HuH-7.5 (cell line): ENCODE data around the gene FIGLA.

ENCODE experiments used
- DNase-seq: peaks from one replicate; pipeline ENCODE4 v3.0.0; 2011; ENCODE audit warnings: low spot score

The FIGLA gene, protein sequence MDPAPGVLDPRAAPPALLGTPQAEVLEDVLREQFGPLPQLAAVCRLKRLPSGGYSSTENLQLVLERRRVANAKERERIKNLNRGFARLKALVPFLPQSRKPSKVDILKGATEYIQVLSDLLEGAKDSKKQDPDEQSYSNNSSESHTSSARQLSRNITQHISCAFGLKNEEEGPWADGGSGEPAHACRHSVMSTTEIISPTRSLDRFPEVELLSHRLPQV

DNA sequence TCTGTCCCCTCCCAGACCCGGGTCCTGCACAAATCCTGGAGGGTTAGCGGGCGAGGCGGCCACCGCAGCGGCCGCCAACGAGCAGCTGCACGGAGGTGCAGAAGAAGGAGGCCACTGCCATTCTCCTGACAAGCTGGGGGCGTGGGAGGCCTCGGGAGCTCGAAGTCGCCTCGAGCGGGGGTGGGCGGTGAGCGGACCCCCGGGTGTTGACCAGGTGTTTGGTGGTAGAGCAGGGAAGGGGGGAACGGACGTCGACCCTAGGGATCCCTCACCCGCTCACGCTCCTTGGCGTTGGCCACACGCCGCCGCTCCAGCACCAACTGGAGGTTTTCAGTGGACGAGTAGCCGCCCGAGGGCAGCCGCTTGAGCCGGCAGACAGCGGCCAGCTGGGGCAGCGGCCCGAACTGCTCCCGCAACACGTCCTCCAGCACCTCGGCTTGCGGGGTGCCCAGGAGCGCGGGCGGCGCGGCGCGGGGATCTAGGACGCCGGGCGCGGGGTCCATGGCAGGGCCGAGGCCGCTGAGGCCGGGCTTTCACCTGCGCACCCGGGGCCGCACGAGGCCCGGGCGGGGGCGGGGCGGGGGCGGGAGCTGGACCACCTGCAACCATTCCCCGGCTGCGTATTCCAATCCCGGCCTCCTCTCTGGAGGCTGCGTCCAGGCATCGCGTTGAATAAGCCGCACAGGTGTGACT lies at the start of gene FIGLA:
Gene FIGLA, minus strand, starts transcription at position 508 of the 693 bp plus-strand sequence. Its CDS starts 5 bp downstream, at position 503.
- DNase-seq: no peak

- no peak for DNase-seq
Observed at GRCh38 chr2:70837980-70838925, 47.8 kb upstream of the FIGLA start.

DNA sequence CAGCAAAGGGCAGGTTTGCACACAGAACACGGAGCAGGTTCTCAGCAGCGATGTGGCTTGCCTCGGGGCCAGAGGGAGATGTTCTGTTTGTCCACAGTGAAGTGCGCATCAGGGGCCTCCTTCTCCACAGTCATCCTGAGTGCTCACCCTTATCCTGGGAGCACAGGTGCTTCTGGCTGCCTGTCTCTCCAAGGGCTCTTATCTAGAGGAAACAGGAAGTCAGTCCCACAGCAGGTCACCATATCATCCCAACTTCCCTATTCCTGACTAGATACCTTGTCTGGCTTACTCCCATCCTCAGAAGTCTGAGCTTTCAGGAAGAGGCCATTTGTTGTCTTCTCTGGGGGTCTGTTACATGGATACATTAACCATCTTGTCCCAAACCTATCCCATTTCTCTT lies 45.2 kb upstream of the FIGLA start, which contains the start of gene CD207:
Gene CD207, minus strand, starts transcription at position 174 of the 400 bp plus-strand sequence. Its CDS starts 40 bp downstream, at position 134.
- DNase-seq: no peak

DNA sequence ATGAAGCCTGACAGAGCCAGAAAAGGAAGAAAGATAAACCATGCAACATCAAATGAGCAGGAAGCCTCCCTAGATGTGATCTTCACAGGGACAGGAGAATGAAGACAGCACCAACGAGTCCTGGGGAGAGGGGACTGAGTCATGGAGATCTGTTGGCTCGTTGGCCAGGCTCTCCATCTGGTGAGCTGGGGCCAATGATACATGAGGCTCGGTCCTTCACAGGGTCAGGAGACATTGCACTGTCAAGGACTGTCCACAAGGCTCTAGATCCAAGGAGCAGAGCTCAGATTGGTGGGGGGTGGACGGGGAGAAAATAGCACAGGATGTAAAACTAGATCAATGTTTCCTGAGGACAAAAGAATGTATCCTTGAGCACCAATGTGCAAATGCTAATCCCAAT lies 44.4 kb upstream of the FIGLA start:
- DNase-seq: no peak

GRCh38 chr2:70834106-70834505 lies 43.7 kb upstream of the FIGLA start:
- no peak for DNase-seq

DNA sequence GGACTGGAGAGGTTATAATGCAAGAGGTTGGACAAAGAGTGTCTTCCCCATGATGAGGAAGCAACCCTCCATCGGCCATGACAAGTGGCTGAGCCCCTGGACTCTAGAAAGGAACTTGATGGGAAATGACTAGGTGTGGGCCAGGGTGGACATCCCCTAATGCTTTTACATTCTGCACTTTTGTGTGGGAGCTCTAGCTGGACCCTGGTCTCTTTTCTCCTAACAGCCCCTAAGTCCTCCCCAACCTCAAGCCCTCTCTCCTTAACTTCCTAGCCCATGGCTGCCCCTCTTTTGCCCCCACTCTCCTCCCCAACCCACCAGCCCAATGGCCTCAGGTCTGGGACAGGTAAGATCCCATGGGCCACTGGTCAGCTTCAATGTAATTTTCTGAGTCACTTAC lies 42.8 kb upstream of the FIGLA start:
- no peak for DNase-seq

DNA sequence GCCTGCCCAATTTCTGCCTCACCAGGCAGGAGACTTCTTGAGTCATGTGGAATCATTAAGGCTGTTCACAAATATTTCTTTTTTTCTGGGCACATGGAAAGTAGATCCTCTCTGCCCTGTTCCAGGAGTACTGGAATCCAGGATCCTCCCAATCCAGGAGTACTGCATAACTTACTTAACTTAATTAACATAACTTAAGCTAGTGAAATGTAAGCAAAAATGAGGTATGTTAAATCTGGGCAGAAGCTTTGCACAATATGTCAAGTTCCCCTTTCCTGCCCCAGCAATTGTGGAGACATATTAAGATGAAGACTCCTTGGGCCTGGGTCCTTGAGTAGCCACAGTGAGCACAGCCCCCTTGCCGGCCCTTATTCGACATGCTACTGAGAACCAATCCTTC lies 41.9 kb upstream of the FIGLA start:
- DNase-seq: no peak

DNA sequence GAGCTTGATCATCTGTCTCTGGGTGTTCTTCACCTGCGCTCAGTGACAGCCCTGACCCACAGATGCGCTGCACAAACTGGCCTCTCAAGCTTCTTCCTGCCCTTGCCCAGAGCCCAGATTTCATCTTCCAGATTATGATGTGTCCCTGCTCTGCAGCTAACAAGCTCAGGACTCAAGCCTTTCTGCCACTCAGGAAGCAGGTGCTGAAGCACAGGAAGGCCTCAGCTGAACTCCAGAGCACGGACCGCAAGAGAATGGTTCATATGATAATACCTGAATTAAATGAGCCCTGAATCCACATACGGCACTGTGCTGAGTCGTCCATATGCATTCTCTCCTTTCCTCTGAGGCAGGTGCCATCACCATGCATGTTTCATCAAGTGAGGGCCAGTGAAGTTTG lies 41.4 kb upstream of the FIGLA start:
- no peak for DNase-seq

- DNase-seq: no peak
Observed at GRCh38 chr2:70830366-70830765, 39.9 kb upstream of the FIGLA start.

- no peak for DNase-seq
Observed at GRCh38 chr2:70829916-70830315, 39.5 kb upstream of the FIGLA start.

- DNase-seq: no peak
Observed at GRCh38 chr2:70828914-70829824, 38.7 kb upstream of the FIGLA start.

DNA sequence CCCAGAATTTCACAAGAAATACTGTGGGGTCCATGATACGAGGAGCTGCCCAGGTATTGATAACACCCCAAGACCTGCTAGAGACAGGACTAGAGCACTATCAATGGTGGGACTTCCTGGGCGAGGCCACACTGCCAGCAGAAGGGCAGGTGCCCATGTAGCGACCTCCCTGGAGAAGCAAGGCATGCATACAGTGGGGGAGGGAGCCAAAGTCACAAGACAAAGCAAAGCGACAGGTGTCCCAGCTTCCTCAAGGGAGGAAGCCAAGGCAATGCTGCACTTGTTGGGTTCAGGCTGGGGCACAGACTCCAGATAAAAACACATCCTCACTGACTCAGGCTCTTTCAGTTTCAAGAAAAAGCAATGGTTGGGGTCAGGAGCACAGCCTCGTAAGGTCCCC lies 37.7 kb upstream of the FIGLA start:
- no peak for DNase-seq

GRCh38 chr2:70827388-70827787 lies 36.9 kb upstream of the FIGLA start:
- no peak for DNase-seq

GRCh38 chr2:70826696-70827350 lies 36.4 kb upstream of the FIGLA start:
- DNase-seq: no peak

DNA sequence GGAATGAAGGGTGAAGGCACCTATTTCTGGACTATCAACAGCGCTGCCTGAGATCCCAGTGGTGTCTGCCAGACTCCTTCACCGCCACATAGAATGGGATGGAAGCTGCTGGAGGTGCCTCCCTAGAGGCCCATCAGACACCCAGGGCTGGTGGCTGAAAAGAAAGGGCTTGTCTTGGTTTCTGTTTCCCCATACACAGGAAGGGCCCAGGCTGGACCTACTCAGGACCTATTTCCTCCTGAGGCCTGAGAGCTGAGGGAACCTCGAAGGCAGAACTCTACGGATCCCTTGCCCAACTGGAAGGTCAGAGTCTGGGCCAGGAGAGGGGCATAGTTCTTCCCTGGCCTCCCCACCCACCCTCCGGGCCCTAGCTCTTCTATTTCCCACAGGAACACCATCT lies 32.8 kb upstream of the FIGLA start:
- DNase-seq: no peak

- no peak for DNase-seq
Observed at GRCh38 chr2:70822843-70823242, 32.4 kb upstream of the FIGLA start.

DNA sequence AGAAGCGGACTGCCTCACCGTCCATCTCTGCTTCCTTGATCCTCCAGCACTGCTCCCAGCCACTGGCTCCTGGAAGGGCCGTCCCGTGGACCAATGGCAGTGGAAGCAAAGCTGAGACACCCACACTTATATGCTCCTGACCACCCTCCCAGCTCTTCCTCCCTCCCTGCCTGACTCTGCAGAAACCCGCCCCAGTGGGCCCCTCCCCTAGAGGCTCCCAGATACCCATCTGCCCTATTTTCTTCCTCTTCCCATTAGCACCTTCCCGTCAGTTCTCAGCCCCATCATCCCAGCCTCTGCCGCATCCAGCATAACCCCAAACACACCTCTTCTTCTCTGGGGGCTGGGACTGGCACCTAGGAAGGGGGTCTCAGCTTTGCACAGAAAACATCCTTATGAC lies 30.1 kb upstream of the FIGLA start, which contains the start of gene CLEC4F:
Gene CLEC4F, minus strand, starts transcription at position 101 of the 400 bp plus-strand sequence. Its CDS starts 76 bp downstream, at position 25.
- DNase-seq: no peak

GRCh38 chr2:70817284-70817954 lies 27.0 kb upstream of the FIGLA start:
- no peak for DNase-seq

- no peak for DNase-seq
Observed at GRCh38 chr2:70816726-70817125, 26.3 kb upstream of the FIGLA start.
